PC-3 (cell line): ENCODE data around the gene SLC9A9. TPM values are rescaled to one million over a fixed set of nuclear protein-coding genes. Genes with fewer than 3 reads are reported as not detected.

Experiments
- ATAC-seq: fragments of 200-7000 bp; cut with Tn5 transposase; 2 replicates; pipeline ENCODE4 v1.9.1; 2020; ENCODE audit warnings: mild to moderate bottlenecking, moderate library complexity
- BruUV-seq: library from RNA; stranded (reverse); fragments of 400-500 nt; replicated peaks from 2 replicates; lab custom pipeline; 2021; lab: Mats Ljungman, UMichigan
- CTCF ChIA-PET: fragments of 300-600 bp; sonication (Branson Sonifier 250); formaldehyde crosslinking; loops from one replicate; lab custom pipeline; 2022; ENCODE audit warnings: antibody characterized with exemption; lab: Charles Lee
- POLR2A ChIA-PET: fragments of 300-600 bp; sonication (Branson Sonifier 250); formaldehyde crosslinking; loops from one replicate; lab custom pipeline; 2022; ENCODE audit warnings: antibody characterized with exemption; ENCODE audit not compliant: unreplicated experiment; lab: Charles Lee
- DNase-seq: peaks from one replicate; pipeline ENCODE4 v3.0.0-alpha.2; 2015
- H2AFZ ChIP-seq: fragments of 300-600 bp; sonication (generic); 2 replicates; pipeline ENCODE4 v1.6.0; 2016; ENCODE audit warnings: antibody characterized with exemption, low read length
- H3F3A ChIP-seq: fragments of 300-600 bp; sonication (generic); one replicate; pipeline ENCODE4 v1.6.0; 2017; ENCODE audit warnings: antibody characterized with exemption, low read length, control low read depth, mild to moderate bottlenecking; ENCODE audit not compliant: unreplicated experiment
- H3K27ac ChIP-seq: fragments of 300-600 bp; sonication (generic); 2 replicates; pipeline ENCODE4 v1.5.1; 2016; ENCODE audit warnings: mild to moderate bottlenecking, low read length
- H3K27me3 ChIP-seq: fragments of 300-600 bp; sonication (generic); 2 replicates; pipeline ENCODE4 v1.6.1; 2016; ENCODE audit warnings: low read length, mixed read lengths
- H3K36me3 ChIP-seq: fragments of 300-600 bp; sonication (generic); 2 replicates; pipeline ENCODE4 v1.6.1; 2016; ENCODE audit warnings: low read depth, mixed run types, low read length, mixed read lengths
- H3K4me1 ChIP-seq: fragments of 300-600 bp; sonication (generic); 2 replicates; pipeline ENCODE4 v1.5.1; 2016; ENCODE audit warnings: low read length; ENCODE audit not compliant: insufficient read depth
- H3K4me2 ChIP-seq: fragments of 300-600 bp; sonication (generic); 2 replicates; pipeline ENCODE4 v1.6.0; 2016; ENCODE audit warnings: low read length
- H3K4me3 ChIP-seq: fragments of 300-600 bp; sonication (generic); 2 replicates; pipeline ENCODE4 v1.5.1; 2016; ENCODE audit warnings: mild to moderate bottlenecking, low read length, mixed read lengths
- H3K79me2 ChIP-seq: fragments of 300-600 bp; sonication (generic); 2 replicates; pipeline ENCODE4 v1.6.1; 2017; ENCODE audit warnings: low read length, mixed read lengths
- H3K9ac ChIP-seq: fragments of 300-600 bp; sonication (generic); 2 replicates; pipeline ENCODE4 v1.6.0; 2016; ENCODE audit warnings: mild to moderate bottlenecking, low read length
- H3K9me2 ChIP-seq: fragments of 300-600 bp; sonication (generic); replicated peaks from 2 replicates; pipeline ENCODE4 v1.6.1; 2016; ENCODE audit warnings: mixed run types, low read length, mixed read lengths
- H3K9me3 ChIP-seq: fragments of 300-600 bp; sonication (generic); 2 replicates; pipeline ENCODE4 v1.6.1; 2016; ENCODE audit warnings: low read length, mixed read lengths
- H4K20me1 ChIP-seq: fragments of 300-600 bp; sonication (generic); 2 replicates; pipeline ENCODE4 v1.6.1; 2016; ENCODE audit warnings: low read length, mixed read lengths
- CTCF ChIP-seq: fragments of 300-600 bp; sonication (generic); conservative IDR thresholded peaks from 2 replicates; pipeline ENCODE4 v1.5.1; 2017; ENCODE audit warnings: antibody characterized with exemption, low read depth, mild to moderate bottlenecking, low read length
- EZH2 ChIP-seq: fragments of 300-600 bp; sonication (generic); IDR thresholded peaks from one replicate; pipeline ENCODE4 v1.6.1; 2017; ENCODE audit warnings: antibody characterized with exemption, mild to moderate bottlenecking, low read length; ENCODE audit not compliant: unreplicated experiment
- EZH2phosphoT487 ChIP-seq: fragments of 300-600 bp; sonication (generic); IDR thresholded peaks from 2 replicates; pipeline ENCODE4 v1.6.1; 2018; ENCODE audit warnings: mild to moderate bottlenecking, antibody characterized with exemption, low read length, borderline replicate concordance
- intact Hi-C: fragments of 100-400 bp; cut with micrococcal nuclease; formaldehyde crosslinking; loops from 2 replicates; pipeline ENCODE4 v1.9.0; 2023
- total RNA-seq: library from RNA; depleted of rRNA; stranded (reverse); fragments of >200 nt; gene quantifications from 2 replicates; pipeline ENCODE4 v1.2.3, GENCODE V29; 2014

Gene SLC9A9
- total RNA-seq, 1 experiment from 2014 or later, result 0.07 TPM

GRCh38 chr3:143849854-143850549 is 1.7 kb upstream of the SLC9A9 start:
- Histone ChIP-seq H2AFZ (no peak overlapping the region), H3K9me2 (no peaks in the 10 kb centered on the region), H3K27me3 (no peaks in the 10 kb centered on the region), H3K9ac (no peak overlapping the region), H3K9me3 (no peaks in the 10 kb centered on the region), H4K20me1 (no peaks in the 10 kb centered on the region), H3K27ac (no peak overlapping the region), H3K4me2 (no peak overlapping the region), H3K4me3 (no peak overlapping the region), H3K79me2 (no peaks in the 10 kb centered on the region), H3K4me1 (no peaks in the 10 kb centered on the region), H3K36me3 (no peaks in the 10 kb centered on the region), H3F3A (no peaks in the 10 kb centered on the region)
- no peak for TF ChIP-seq EZH2
- no peak for TF ChIP-seq EZH2phosphoT487
- TF ChIP-seq CTCF, result no peak
- intact Hi-C loops, result loop anchor here (5.0 kb wide), 1 partner anchor 68 kb away; no protein-coding TSS in a partner anchor
- peak; percentile 53 for ATAC-seq
- ChIA-PET CTCF (no interaction called here), POLR2A (interaction anchor here (0.7 kb wide), 1 partner anchor 817 kb away, joined by 4 read pairs; no protein-coding TSS in a partner anchor)
- no TSS peak for BruUV-seq
- peak; percentile 52 for DNase-seq

GRCh38 chr3:143848704-143849103 is 436 bp upstream of the SLC9A9 start:
- H3K4me2 ChIP-seq, result peak overlapping the region; percentile 74
- ChIA-PET CTCF (no interaction called here), POLR2A (no interaction called here)
- H3K9me3 ChIP-seq, result no peaks in the 10 kb centered on the region
- no peaks in the 10 kb centered on the region for H3K9me2 ChIP-seq
- intact Hi-C loops, result loop anchor here (5.0 kb wide), 1 partner anchor 66 kb away; no protein-coding TSS in a partner anchor
- H2AFZ ChIP-seq, result peak overlapping the region; percentile 66
- no peak overlapping the region for H3K9ac ChIP-seq
- H3F3A ChIP-seq, result no peaks in the 10 kb centered on the region
- TF ChIP-seq EZH2, result no peak
- TF ChIP-seq EZH2phosphoT487, result no peak
- TF ChIP-seq CTCF, result no peak
- no peaks in the 10 kb centered on the region for H3K79me2 ChIP-seq
- no peaks in the 10 kb centered on the region for H3K4me1 ChIP-seq
- H3K4me3 ChIP-seq, result peak overlapping the region; percentile 63; the same call in 1 of the 2 replicates
- no peaks in the 10 kb centered on the region for H4K20me1 ChIP-seq
- ATAC-seq (no peak), DNase-seq (no peak)
- no peak overlapping the region for H3K27ac ChIP-seq
- BruUV-seq, result no TSS peak
- H3K36me3 ChIP-seq, result no peaks in the 10 kb centered on the region
- no peaks in the 10 kb centered on the region for H3K27me3 ChIP-seq

- Histone ChIP-seq H3K27ac (no peak overlapping the region), H3K9me3 (no peaks in the 10 kb centered on the region), H3K9me2 (no peaks in the 10 kb centered on the region), H3K9ac (no peak overlapping the region), H3K36me3 (no peaks in the 10 kb centered on the region), H3K27me3 (no peaks in the 10 kb centered on the region), H3F3A (no peaks in the 10 kb centered on the region), H2AFZ (no peak overlapping the region), H3K4me3 (no peak overlapping the region), H3K4me2 (no peak overlapping the region), H3K79me2 (no peaks in the 10 kb centered on the region), H3K4me1 (no peaks in the 10 kb centered on the region), H4K20me1 (no peaks in the 10 kb centered on the region)
- TF ChIP-seq EZH2phosphoT487 (no peak), CTCF (no peak), EZH2 (no peak)
- DNase-seq, result no peak
- no TSS peak for BruUV-seq
- POLR2A ChIA-PET, result no interaction called here
- intact Hi-C loops, result no loop called here
- CTCF ChIA-PET, result no interaction called here
- ATAC-seq, result no peak
These were observed 4.7 kb downstream of the SLC9A9 start for GRCh38 chr3:143843587-143843986.
